Activated T-cell treated with anti-CD3 and anti-CD28 coated beads, Interleukin-2, amount 50 U/mL, for 24 hours (primary cell): ENCODE results near the gene SLC7A14.

Source experiments
- DNase-seq: peaks from one replicate; pipeline ENCODE4 v3.0.0-alpha.2; 2020
- H3K27ac Mint-ChIP-seq: 2 replicates; pipeline ENCODE4 v1.8.0; 2020; ENCODE audit warnings: mild to moderate bottlenecking, mixed read lengths
- H3K27me3 Mint-ChIP-seq: 2 replicates; pipeline ENCODE4 v1.8.0; 2020; ENCODE audit warnings: mixed read lengths
- H3K36me3 Mint-ChIP-seq: 2 replicates; pipeline ENCODE4 v1.8.0; 2020; ENCODE audit warnings: low read depth, mixed read lengths
- H3K4me1 Mint-ChIP-seq: 2 replicates; pipeline ENCODE4 v1.8.0; 2020; ENCODE audit warnings: low read depth, mixed read lengths
- H3K4me3 Mint-ChIP-seq: 2 replicates; pipeline ENCODE4 v1.8.0; 2020; ENCODE audit warnings: mild to moderate bottlenecking, moderate library complexity, mixed read lengths
- H3K9me3 Mint-ChIP-seq: 2 replicates; pipeline ENCODE4 v1.8.0; 2020; ENCODE audit warnings: mixed read lengths

The SLC7A14 gene

GRCh38 chr3:170534227-170534626 is 51.6 kb downstream of the SLC7A14 start:
- no peaks in the 10 kb centered on the region for H3K4me1 Mint-ChIP-seq
- no peak overlapping the region for H3K4me3 Mint-ChIP-seq
- no peak for DNase-seq
- no peak overlapping the region for H3K27ac Mint-ChIP-seq
- H3K27me3 Mint-ChIP-seq: peaks cover 38% of the 10 kb centered on the region
- H3K9me3 Mint-ChIP-seq: no peaks in the 10 kb centered on the region
- H3K36me3 Mint-ChIP-seq: no peaks in the 10 kb centered on the region

- peaks cover 25% of the 10 kb centered on the region for H3K27me3 Mint-ChIP-seq
- DNase-seq: no peak
- no peaks in the 10 kb centered on the region for H3K36me3 Mint-ChIP-seq
- H3K9me3 Mint-ChIP-seq: no peaks in the 10 kb centered on the region
- no peak overlapping the region for H3K4me3 Mint-ChIP-seq
- no peak overlapping the region for H3K27ac Mint-ChIP-seq
- H3K4me1 Mint-ChIP-seq: no peaks in the 10 kb centered on the region
Measured at GRCh38 chr3:170532573-170532972, 53.3 kb downstream of the SLC7A14 start.

GRCh38 chr3:170531657-170532335 is 54.1 kb downstream of the SLC7A14 start:
- peaks cover 18% of the 10 kb centered on the region for H3K27me3 Mint-ChIP-seq
- no peak overlapping the region for H3K4me3 Mint-ChIP-seq
- no peak for DNase-seq
- no peak overlapping the region for H3K27ac Mint-ChIP-seq
- H3K4me1 Mint-ChIP-seq: no peaks in the 10 kb centered on the region
- no peaks in the 10 kb centered on the region for H3K9me3 Mint-ChIP-seq
- H3K36me3 Mint-ChIP-seq: no peaks in the 10 kb centered on the region

- no peaks in the 10 kb centered on the region for H3K36me3 Mint-ChIP-seq
- no peak for DNase-seq
- H3K4me1 Mint-ChIP-seq: no peaks in the 10 kb centered on the region
- H3K4me3 Mint-ChIP-seq: no peak overlapping the region
- H3K9me3 Mint-ChIP-seq: no peaks in the 10 kb centered on the region
- peaks cover 10% of the 10 kb centered on the region for H3K27me3 Mint-ChIP-seq
- H3K27ac Mint-ChIP-seq: no peak overlapping the region
Measured at GRCh38 chr3:170531054-170531453, 54.8 kb downstream of the SLC7A14 start.

GRCh38 chr3:170529912-170530311 is 56.0 kb downstream of the SLC7A14 start:
- DNase-seq: no peak
- Mint-ChIP-seq H3K4me1 (no peaks in the 10 kb centered on the region), H3K4me3 (no peak overlapping the region), H3K36me3 (no peaks in the 10 kb centered on the region), H3K27ac (no peak overlapping the region), H3K27me3 (peaks cover 5% of the 10 kb centered on the region), H3K9me3 (no peaks in the 10 kb centered on the region)

- Mint-ChIP-seq H3K4me1 (no peaks in the 10 kb centered on the region), H3K27me3 (peaks cover 3% of the 10 kb centered on the region), H3K36me3 (no peaks in the 10 kb centered on the region), H3K27ac (no peak overlapping the region), H3K4me3 (no peak overlapping the region), H3K9me3 (no peaks in the 10 kb centered on the region)
- DNase-seq: no peak
Measured at GRCh38 chr3:170529346-170529745, 56.5 kb downstream of the SLC7A14 start.

- no peak overlapping the region for H3K4me3 Mint-ChIP-seq
- DNase-seq: no peak
- no peaks in the 10 kb centered on the region for H3K36me3 Mint-ChIP-seq
- H3K27me3 Mint-ChIP-seq: no peaks in the 10 kb centered on the region
- no peaks in the 10 kb centered on the region for H3K9me3 Mint-ChIP-seq
- H3K4me1 Mint-ChIP-seq: no peaks in the 10 kb centered on the region
- H3K27ac Mint-ChIP-seq: no peak overlapping the region
Measured at GRCh38 chr3:170528726-170529125, 57.1 kb downstream of the SLC7A14 start.

- H3K4me1 Mint-ChIP-seq: peaks cover 5% of the 10 kb centered on the region
- no peaks in the 10 kb centered on the region for H3K27me3 Mint-ChIP-seq
- H3K36me3 Mint-ChIP-seq: no peaks in the 10 kb centered on the region
- H3K27ac Mint-ChIP-seq: no peak overlapping the region
- DNase-seq: no peak
- no peak overlapping the region for H3K4me3 Mint-ChIP-seq
- H3K9me3 Mint-ChIP-seq: no peaks in the 10 kb centered on the region
Measured at GRCh38 chr3:170524073-170524472, 61.8 kb downstream of the SLC7A14 start.

- Mint-ChIP-seq H3K27ac (no peak overlapping the region), H3K9me3 (no peaks in the 10 kb centered on the region), H3K4me1 (peaks cover 5% of the 10 kb centered on the region), H3K36me3 (no peaks in the 10 kb centered on the region), H3K27me3 (peaks cover 5% of the 10 kb centered on the region), H3K4me3 (no peak overlapping the region)
- no peak for DNase-seq
Measured at GRCh38 chr3:170523248-170523647, 62.6 kb downstream of the SLC7A14 start.

- Mint-ChIP-seq H3K9me3 (no peaks in the 10 kb centered on the region), H3K4me1 (peaks cover 5% of the 10 kb centered on the region), H3K27me3 (peaks cover 12% of the 10 kb centered on the region), H3K36me3 (no peaks in the 10 kb centered on the region), H3K4me3 (no peak overlapping the region), H3K27ac (no peak overlapping the region)
- no peak for DNase-seq
Measured at GRCh38 chr3:170522201-170522600, 63.7 kb downstream of the SLC7A14 start.

- Mint-ChIP-seq H3K27ac (no peak overlapping the region), H3K4me1 (peaks cover 5% of the 10 kb centered on the region), H3K4me3 (no peak overlapping the region), H3K9me3 (no peaks in the 10 kb centered on the region), H3K36me3 (no peaks in the 10 kb centered on the region), H3K27me3 (peaks cover 15% of the 10 kb centered on the region)
- no peak for DNase-seq
Measured at GRCh38 chr3:170520996-170521395, 64.9 kb downstream of the SLC7A14 start.

GRCh38 chr3:170517242-170517945 is 68.5 kb downstream of the SLC7A14 start:
- Mint-ChIP-seq H3K27ac (no peak overlapping the region), H3K36me3 (no peaks in the 10 kb centered on the region), H3K4me3 (no peak overlapping the region), H3K9me3 (no peaks in the 10 kb centered on the region), H3K4me1 (no peaks in the 10 kb centered on the region), H3K27me3 (peaks cover 20% of the 10 kb centered on the region)
- DNase-seq: no peak

GRCh38 chr3:170513642-170514041 is 72.2 kb downstream of the SLC7A14 start:
- H3K4me1 Mint-ChIP-seq: no peaks in the 10 kb centered on the region
- H3K9me3 Mint-ChIP-seq: no peaks in the 10 kb centered on the region
- peaks cover 25% of the 10 kb centered on the region for H3K27me3 Mint-ChIP-seq
- no peaks in the 10 kb centered on the region for H3K36me3 Mint-ChIP-seq
- no peak for DNase-seq
- H3K27ac Mint-ChIP-seq: no peak overlapping the region
- H3K4me3 Mint-ChIP-seq: no peak overlapping the region

- no peaks in the 10 kb centered on the region for H3K9me3 Mint-ChIP-seq
- H3K36me3 Mint-ChIP-seq: no peaks in the 10 kb centered on the region
- H3K4me3 Mint-ChIP-seq: no peak overlapping the region
- H3K4me1 Mint-ChIP-seq: no peaks in the 10 kb centered on the region
- H3K27ac Mint-ChIP-seq: no peak overlapping the region
- peaks cover 19% of the 10 kb centered on the region for H3K27me3 Mint-ChIP-seq
- no peak for DNase-seq
Measured at GRCh38 chr3:170511371-170511770, 74.5 kb downstream of the SLC7A14 start.

GRCh38 chr3:170508839-170509238 is 77.0 kb downstream of the SLC7A14 start:
- H3K4me3 Mint-ChIP-seq: no peak overlapping the region
- no peaks in the 10 kb centered on the region for H3K36me3 Mint-ChIP-seq
- peaks cover 12% of the 10 kb centered on the region for H3K27me3 Mint-ChIP-seq
- no peak for DNase-seq
- H3K27ac Mint-ChIP-seq: no peak overlapping the region
- no peaks in the 10 kb centered on the region for H3K4me1 Mint-ChIP-seq
- no peaks in the 10 kb centered on the region for H3K9me3 Mint-ChIP-seq
